Limb (tissue), 2 donors: ENCODE results near the gene EMD.

ENCODE experiments used
- DNase-seq, 2 donors: peaks; one replicate each; pipeline ENCODE4 v3.0.0-alpha.2; 2016; ENCODE audit errors: extremely low spot score in 2 of 2

Gene EMD

DNA sequence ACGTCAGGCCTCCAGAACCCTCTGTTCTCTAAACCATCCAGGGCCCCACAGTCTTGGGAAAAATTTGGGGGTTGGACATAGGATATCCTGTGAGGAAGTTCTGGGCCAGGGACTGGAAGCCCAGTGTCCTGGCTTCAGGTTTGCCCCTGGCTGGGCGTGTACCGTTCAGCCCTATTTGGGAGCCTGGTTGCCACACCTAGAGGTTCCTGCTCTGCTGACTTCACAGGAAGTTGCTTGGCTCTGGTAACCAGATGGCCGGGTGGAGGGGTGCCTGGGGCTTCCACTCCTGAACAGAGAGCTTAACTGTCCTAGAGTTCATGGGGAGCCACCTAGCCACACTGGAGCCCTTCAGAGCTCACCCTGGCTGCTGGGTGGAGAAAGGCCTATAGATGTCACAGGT, 33.4 kb downstream of the EMD start:
- DNase-seq = no peak

DNA sequence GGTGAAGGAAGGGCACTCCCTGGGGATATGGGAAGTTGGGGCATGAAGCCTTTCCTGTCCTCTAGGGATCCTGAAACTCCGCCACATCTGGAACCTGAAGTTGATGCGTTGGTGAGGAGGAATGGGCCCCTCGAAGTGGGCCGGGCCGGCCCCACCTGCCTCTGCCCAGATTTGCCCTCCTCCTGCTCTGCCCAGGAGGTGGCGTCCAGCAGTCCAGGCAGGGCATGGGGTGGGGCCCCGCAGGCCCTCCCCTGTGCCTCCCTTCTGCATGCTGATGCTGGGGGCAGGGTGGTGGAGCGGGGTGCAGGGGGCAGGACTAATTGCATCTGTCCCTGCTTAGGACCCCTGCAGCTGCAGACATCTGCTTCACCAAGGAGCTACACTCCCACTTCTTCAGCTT, 34.0 kb downstream of the EMD start:
- no peak for DNase-seq

DNA sequence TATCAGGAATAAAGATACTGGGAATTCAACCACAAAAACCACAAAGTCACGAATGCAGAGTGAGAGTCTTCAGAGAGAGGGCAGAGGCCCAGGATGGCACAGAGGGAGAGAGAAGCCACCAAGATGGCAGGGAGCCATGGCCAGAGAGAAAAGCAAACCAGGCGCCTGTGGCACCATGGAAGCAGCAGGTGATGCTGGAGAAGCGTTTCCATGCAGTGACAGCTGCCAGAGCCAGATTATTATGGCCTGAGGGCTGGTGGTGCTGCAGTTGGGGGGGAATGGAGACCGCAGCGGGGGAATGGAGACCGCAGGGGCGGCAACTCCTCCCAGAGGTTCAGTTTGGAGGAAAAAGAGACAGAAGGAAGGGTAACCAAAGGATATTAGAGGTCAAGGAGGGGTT, 38.1 kb downstream of the EMD start:
- no peak for DNase-seq

DNA sequence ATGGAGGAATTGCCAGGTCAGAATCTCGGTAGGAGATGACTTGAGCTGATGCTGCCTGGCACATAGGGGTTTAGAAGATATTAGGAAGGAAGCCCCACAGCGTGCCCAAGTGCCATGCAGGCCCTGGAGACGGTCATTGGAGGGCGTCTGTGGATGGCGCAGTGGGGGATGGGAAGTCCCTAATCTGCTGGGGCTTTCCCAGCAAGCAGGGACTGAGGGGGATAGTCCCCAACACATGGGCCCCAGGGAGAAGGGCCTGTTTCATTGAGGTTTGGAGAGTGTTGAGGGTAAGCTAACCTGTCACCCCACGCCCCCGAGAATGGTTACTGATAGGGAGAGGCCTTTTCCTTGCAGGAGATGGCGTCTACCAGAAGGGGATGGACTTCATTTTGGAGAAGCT, 40.1 kb downstream of the EMD start:
- DNase-seq = no peak

DNA sequence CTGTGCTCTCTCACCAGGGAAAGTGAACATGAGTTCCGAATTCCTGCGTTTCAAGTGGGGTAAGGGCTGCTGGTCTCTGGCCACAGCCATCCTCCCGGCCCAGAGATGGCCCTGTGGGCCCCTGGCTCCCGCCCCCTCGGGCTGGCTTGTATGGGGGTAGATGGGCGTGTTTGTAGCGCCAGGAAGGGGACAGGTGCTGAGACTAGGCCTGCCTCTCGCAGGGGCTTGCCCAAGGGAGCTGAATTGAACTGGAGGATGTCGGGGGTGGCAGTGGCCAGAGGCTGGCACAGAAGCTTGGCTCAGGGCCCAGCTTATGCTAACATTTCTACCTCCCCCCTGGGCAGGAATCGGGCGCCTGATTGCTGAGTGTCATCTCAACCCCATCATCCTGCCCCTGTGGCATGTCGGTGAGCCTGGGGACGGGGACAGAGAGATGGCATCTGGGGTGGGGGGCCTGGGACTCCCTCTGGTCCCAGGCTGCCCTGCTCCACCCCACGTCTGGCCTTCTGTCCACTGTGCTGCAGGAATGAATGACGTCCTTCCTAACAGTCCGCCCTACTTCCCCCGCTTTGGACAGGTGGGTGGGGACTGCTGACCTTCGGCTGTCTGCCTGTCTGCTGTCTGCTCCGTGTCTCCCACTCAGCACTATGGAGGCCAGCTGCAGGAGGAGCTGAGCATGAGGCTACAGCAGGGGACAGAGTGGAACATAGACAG, 40.8 kb downstream of the EMD start:
- DNase-seq = no peak

DNA sequence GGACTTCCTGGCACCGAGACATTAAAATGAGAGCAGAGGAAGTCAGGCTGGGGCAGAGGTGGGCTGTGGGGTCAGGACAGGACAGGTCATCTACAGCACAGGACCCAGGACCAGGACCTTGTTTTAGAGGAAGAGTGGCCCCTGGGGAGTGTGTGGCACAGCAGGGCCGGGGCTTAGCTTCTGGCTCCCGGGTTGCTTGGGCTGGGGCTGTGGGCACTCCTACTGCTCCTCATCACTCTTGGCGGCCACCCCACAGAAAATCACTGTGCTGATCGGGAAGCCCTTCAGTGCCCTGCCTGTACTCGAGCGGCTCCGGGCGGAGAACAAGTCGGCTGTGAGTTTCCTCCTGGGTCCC, 41.3 kb downstream of the EMD start:
- no peak for DNase-seq

DNA sequence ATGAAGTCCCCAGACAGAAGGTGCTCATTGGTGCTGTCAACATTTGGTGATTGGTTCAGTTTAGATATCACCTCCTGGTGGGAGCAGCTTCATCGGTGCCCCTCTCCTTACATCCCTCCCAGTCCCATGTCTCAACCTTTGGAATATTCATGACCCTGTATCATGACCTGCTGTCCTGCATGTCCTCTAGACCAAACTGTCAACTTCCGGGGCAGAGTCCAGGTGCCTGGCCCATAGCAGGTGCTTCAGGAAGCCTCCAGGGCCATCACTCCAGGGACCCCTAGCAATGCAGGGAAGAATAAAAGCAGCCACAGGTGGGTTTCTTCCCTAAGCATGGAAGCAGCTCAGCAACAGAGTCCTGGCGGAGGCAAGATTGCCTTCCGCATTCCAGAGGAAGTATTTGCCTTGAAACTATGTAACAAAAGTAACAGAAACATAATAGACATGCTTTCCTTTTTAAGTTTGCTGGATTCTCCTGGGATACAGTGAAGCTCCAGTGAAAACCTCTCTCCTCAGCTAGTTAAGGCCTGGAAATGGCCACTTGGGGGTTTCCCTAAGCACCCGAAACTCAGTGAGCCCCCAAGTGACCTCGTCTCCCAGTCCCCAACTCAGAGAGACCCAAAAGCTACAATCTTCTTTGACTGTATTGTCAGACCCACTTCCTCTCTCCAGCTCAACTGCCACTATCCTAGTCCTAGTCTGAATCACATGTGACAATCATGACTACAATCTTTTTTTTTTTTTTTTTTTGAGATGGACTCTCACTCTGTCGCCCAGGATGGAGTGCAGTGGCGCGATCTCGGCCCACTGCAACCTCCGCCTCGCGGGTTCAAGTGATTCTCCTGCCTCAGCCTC, 48.0 kb downstream of the EMD start:
- DNase-seq = no peak

DNA sequence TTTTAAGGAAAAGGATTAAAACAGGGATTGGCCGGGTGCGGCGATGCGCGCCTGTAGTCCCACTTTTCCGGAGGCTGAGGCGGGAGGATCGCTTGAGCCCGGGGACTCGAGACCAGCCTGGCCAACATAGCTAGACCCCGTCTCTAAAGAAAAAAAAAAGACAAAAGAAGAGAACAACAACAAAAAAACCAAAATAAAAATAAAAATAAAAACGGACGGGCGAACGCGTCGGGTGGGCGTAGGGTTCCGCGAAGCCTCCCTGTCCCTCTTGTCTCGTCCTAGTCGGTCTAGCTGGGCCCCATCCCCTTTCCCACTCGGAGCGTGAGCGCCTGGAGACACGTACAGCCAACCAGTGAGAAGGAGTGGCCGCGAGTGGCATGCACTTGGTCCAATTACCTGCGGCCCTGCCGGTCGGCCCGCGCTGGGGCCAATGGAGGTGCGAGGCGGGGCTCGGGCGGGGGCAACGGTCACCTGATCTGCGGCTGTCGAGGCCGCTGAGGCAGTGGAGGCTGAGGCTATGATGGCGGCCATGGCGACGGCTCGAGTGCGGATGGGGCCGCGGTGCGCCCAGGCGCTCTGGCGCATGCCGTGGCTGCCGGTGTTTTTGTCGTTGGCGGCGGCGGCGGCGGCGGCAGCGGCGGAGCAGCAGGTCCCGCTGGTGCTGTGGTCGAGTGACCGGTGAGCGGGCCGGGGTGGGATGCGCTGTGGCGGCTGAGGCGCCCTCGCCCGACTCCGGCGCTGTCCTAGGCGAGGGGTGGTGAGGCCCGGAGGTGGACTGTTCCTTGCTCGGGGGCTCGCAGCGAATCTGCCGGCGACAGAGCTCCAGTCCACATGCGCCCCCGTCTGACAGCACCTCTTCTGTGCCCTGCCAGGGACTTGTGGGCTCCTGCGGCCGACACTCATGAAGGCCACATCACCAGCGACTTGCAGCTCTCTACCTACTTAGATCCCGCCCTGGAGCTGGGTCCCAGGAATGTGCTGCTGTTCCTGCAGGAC, 49.4 kb downstream of the EMD start, which contains the start of gene ATP6AP1:
Gene ATP6AP1, plus strand, starts transcription at position 502 of the 996 bp plus-strand sequence. Its CDS starts 16 bp downstream, at position 518.
- DNase-seq = peak; percentile 89 to 92

DNA sequence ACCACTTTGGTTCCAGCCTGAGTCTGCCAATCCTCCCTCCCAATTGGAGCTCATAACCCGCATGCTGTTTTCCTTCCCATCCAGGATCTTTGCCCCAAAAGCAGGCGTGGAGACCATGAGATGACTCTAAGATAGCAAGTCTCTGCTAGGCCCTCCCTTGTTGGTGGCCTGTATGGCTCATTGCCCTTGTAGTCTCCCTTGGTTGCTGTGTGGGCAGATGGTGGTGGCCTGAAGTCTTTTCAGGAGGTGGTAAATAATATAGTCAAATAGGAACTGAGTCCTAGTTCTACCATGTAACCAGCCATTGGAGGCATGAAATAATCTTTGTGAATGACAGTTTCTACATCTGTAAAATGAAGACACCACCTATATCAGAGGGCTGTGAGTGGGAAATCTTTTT, 50.6 kb downstream of the EMD start:
- DNase-seq = no peak

DNA sequence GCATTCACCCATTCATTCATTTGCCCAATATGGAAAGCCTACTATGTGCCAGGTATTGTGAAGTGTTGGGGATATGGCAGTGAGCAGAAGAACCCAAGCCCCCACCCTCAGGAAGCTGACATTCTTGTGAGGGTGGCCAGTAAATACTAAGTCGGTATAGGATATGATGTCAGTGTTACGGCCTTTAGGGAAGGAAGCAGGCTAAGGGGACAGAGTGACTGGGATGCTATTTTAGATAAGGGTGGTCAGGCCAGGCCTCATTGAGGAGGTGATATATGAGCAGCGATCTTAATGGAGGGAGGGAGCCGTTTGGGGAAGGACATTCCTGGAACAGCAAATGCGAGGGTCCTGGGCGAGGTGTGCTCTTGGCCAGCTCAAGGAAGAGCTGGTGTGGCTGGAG, 51.4 kb downstream of the EMD start:
- no peak for DNase-seq

DNA sequence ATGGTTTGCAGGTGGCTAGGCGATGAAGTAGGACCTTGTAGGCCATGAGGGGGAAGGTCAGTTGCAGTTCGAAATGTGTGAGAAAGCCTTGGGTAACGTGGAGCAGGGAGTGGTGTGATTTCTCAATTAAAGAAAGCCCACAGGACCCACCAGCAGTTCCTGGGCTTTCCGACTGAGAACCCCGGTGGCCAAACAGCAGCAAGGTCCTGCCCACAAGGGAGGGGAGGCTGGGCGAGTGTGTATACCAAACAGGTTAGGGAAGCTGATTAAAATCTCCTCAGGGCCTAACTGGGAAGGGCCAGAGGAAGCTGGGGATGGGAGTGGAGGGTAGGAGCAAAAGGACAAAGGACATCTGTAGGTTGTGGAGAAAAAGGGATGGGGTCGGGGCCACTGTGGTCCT, 51.8 kb downstream of the EMD start:
- no peak for DNase-seq
